NCI-H1105 (cell line): ENCODE measurements around the gene BHLHA9.

Experiments
- DNase-seq: peaks from one replicate; lab custom pipeline; 2025; lab: John Stamatoyannopoulos, UW

The BHLHA9 gene

GRCh38 chr17:1255041-1255440, 15.2 kb upstream of the BHLHA9 start:
- no peak for DNase-seq

- no peak for DNase-seq
Measured at GRCh38 chr17:1256699-1257098, 13.5 kb upstream of the BHLHA9 start.

GRCh38 chr17:1260086-1260769, 10.0 kb upstream of the BHLHA9 start:
- DNase-seq = no peak

- DNase-seq = no peak
Measured at GRCh38 chr17:1260770-1261161, 9.5 kb upstream of the BHLHA9 start.

GRCh38 chr17:1264196-1264595, 6.0 kb upstream of the BHLHA9 start:
- DNase-seq = no peak

- DNase-seq = no peak
Measured at GRCh38 chr17:1267471-1267943, 2.7 kb upstream of the BHLHA9 start.

- DNase-seq = no peak
Measured at GRCh38 chr17:1271030-1271423, 783 bp downstream of the BHLHA9 start.

GRCh38 chr17:1271441-1271840, 1.2 kb downstream of the BHLHA9 start:
- DNase-seq = no peak

- DNase-seq = no peak
Measured at GRCh38 chr17:1272701-1273100, 2.5 kb downstream of the BHLHA9 start.

- DNase-seq = no peak
Measured at GRCh38 chr17:1273492-1274244, 3.4 kb downstream of the BHLHA9 start.

GRCh38 chr17:1274245-1274608, 4.0 kb downstream of the BHLHA9 start:
- no peak for DNase-seq

- no peak for DNase-seq
Measured at GRCh38 chr17:1275205-1275961, 5.1 kb downstream of the BHLHA9 start.

GRCh38 chr17:1275962-1276736, 5.9 kb downstream of the BHLHA9 start:
- DNase-seq = no peak

GRCh38 chr17:1280652-1281051, 10.4 kb downstream of the BHLHA9 start:
- DNase-seq = no peak

GRCh38 chr17:1286379-1287106, 16.3 kb downstream of the BHLHA9 start:
- no peak for DNase-seq

- DNase-seq = no peak
Measured at GRCh38 chr17:1289695-1290094, 19.5 kb downstream of the BHLHA9 start.

GRCh38 chr17:1290676-1291075, 20.4 kb downstream of the BHLHA9 start:
- no peak for DNase-seq

GRCh38 chr17:1294157-1294717, 24.0 kb downstream of the BHLHA9 start:
- no peak for DNase-seq

GRCh38 chr17:1298606-1299005, 28.4 kb downstream of the BHLHA9 start:
- DNase-seq = no peak

- no peak for DNase-seq
Measured at GRCh38 chr17:1299552-1300370, 29.5 kb downstream of the BHLHA9 start.
